ENCODE data around the gene CAD.

DNA sequence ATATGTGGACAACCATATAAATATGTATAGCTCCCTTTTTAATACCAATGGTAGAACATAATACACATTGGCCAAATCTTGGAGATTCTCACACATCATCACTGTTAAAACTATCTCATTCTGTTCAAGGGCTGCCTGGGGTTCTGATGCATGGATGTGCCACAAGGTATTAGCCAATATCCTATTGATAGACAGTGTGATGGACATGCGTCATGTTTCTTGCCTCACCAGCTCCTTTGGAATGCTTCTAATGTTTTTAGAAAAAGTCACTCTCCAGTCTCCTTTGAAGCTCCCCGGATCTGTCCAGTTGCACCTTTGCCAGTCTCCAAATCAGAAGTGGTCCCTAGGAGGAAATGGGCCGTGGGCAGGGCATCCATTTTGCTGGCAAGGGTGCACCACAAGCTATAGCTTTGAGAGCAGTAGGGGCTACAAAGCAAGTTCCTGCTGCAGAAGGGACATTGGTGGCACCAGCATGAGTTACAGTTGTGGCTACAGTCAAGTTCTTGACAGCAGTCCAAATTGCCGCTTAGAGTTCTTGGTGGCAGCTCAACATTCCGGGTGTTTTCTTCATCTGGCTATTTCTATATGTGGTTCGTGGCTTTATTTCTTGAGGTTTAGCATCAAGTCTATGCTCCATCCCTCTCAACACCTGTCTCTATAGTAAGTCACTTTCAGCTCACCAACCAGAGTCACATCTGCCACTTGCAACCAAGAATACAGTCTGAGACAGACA is 30.4 kb upstream of the CAD start:
- TF ChIP-seq, protein P1, sequence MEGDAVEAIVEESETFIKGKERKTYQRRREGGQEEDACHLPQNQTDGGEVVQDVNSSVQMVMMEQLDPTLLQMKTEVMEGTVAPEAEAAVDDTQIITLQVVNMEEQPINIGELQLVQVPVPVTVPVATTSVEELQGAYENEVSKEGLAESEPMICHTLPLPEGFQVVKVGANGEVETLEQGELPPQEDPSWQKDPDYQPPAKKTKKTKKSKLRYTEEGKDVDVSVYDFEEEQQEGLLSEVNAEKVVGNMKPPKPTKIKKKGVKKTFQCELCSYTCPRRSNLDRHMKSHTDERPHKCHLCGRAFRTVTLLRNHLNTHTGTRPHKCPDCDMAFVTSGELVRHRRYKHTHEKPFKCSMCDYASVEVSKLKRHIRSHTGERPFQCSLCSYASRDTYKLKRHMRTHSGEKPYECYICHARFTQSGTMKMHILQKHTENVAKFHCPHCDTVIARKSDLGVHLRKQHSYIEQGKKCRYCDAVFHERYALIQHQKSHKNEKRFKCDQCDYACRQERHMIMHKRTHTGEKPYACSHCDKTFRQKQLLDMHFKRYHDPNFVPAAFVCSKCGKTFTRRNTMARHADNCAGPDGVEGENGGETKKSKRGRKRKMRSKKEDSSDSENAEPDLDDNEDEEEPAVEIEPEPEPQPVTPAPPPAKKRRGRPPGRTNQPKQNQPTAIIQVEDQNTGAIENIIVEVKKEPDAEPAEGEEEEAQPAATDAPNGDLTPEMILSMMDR (conservative IDR thresholded peaks at IDR 0.05 in 1 of 2, IDR thresholded peaks at IDR 0.05 in 1 of 2; ENCODE audit: extremely low read depth in 1 of 2, insufficient read depth in 1 of 2, low read depth in 1 of 2, low read length in 2 of 2): no peak
- TF ChIP-seq EZH2 (IDR thresholded peaks at IDR 0.05; ENCODE audit: borderline replicate concordance, low read length): no peak

Data from mammary epithelial cell (primary cell).